GM21717 (cell line): Measurements from ENCODE around the gene RASL11A.
"Not testable (repeated sequence)": the region's sequence is repeated elsewhere in the genome, so short reads cannot be mapped to it uniquely, and the experiment has no call there.

Source experiments
- ATAC-seq: cut with Tn5 transposase; IDR thresholded peaks from one replicate; pipeline ENCODE4 v1.9.1; 2021; ENCODE audit warnings: mild to moderate bottlenecking, moderate library complexity; ENCODE audit not compliant: unreplicated experiment

Gene RASL11A

DNA sequence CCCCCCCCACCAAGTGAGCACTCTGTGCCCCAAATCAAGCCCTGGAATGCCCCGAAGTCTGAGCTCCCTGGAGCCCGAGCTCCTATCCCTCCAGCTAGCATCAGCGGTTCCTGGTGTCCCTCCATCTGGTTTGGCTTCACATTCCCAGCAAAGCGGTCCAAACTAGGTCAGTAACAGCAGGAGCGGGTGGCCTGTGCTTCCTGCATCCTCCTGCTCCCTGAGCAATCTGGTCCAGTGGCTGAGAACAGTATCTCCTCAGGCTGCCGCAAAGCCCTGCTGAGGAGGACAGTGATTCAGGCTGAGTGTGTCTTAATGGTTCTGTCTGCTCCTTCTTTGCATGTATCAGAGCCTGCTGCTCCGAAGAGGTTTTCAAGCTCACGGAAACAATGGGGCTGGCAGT is 25.9 kb downstream of the RASL11A start:
- ATAC-seq: no peak

DNA sequence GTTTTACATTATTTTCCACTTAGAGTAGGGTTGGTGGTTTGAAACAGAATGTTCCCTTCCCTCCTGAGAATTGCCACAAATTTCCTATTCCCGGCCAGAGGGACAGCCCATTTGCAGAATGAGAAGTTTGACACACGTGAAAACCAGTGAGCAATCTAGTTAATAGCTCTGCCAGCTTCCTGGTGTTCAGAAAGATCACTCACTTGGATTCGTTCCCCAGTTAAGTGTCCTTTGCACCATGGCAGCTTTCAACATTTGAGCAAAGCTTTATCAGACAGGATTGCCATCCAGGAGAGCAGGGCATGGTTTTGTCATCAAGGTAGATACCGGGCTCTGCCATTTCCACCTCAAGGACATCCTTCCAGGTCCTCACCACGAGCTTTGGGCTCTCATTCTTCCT is 28.2 kb downstream of the RASL11A start:
- ATAC-seq: no peak

GRCh38 chr13:27300406-27300805 is 29.8 kb downstream of the RASL11A start:
- not testable (repeated sequence) for ATAC-seq

DNA sequence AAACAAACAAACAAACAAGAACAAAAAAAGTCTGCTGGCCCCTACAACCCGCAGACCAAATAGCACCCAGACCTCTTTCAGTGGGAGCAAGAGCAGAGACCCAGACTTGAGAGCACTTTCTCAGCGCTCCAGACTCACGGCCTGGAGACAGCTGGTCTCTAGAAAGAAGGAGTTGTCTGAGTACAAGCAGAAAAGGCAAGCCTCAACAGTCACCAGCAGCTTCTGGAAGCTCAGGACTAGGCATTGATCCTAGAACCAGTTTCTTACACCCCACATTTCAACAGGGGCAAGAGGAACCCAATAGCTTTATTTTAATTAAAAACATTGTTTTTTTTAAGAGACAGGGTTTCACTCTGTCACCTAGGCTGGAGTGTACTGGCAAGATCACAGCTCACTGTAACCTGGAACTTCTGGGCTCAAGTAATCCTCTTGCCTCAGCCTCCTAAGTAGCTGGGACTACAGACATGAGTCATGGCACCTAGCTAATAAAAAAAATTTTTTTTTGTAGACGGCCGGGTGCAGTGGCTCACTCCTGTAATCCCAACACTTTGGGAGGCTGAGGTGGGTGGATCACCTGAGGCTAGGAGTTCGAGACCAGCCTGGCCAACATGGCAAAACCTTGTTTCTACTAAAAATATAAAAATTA is 30.4 kb downstream of the RASL11A start:
- no peak for ATAC-seq

GRCh38 chr13:27302643-27303262 is 32.1 kb downstream of the RASL11A start:
- no peak for ATAC-seq

DNA sequence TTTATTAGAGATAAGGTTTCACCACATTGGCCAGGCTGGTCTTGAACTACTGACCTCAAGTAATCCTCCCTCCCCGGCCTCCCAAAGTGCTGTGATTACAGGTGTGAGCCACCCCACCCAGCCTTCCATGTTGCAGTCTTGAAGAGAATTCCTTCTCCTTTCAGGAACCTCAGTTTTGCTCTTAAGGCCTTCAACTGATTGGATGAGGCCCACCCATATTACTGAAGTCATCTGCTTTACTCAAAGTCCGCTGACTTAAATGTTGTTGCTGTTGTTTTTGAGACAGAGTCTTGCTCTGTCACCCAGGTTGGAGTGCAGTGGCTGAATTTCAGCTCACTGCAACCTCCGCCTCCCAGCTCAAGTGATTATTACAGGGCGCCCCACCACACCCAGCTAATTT is 33.5 kb downstream of the RASL11A start:
- no peak for ATAC-seq

GRCh38 chr13:27304611-27305010 is 34.0 kb downstream of the RASL11A start:
- ATAC-seq: no peak

GRCh38 chr13:27306364-27306763 is 35.7 kb downstream of the RASL11A start:
- ATAC-seq: no peak

- no peak for ATAC-seq
Observed at GRCh38 chr13:27308941-27309340, 38.3 kb downstream of the RASL11A start.

GRCh38 chr13:27309401-27309958 is 38.9 kb downstream of the RASL11A start:
- no peak for ATAC-seq

GRCh38 chr13:27309967-27310598 is 39.5 kb downstream of the RASL11A start:
- ATAC-seq: no peak

- ATAC-seq: no peak
Observed at GRCh38 chr13:27310946-27311345, 40.3 kb downstream of the RASL11A start.

- no peak for ATAC-seq
Observed at GRCh38 chr13:27311518-27312210, 41.0 kb downstream of the RASL11A start.

DNA sequence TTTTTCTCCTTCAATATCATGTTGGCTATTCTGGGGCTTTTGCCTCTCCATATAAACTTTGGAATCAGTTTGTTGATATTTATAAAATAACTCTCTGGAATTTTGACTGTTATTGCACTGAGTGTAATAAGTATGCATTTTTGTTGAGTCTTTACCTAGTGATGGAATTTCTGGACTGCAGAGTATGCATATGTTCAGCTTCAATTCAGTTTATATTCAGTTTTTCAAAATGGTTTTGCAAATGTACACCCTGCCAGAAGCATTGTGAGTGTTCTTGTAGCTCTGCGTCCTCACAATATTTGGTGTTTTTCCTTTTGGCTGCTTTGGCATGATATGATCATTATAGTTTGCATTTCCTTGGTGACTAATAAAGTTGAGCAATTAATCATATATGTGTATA is 43.1 kb downstream of the RASL11A start:
- ATAC-seq: no peak

- ATAC-seq: no peak
Observed at GRCh38 chr13:27319404-27319803, 48.8 kb downstream of the RASL11A start.

GRCh38 chr13:27321468-27322431 is 51.1 kb downstream of the RASL11A start:
- ATAC-seq: no peak

GRCh38 chr13:27322443-27322842 is 51.8 kb downstream of the RASL11A start:
- ATAC-seq: not testable (repeated sequence)
